Right ventricle myocardium superior (tissue), 1 donor: ENCODE results near the gene CCL20. TPM values are rescaled to one million over a fixed set of nuclear protein-coding genes. Genes with fewer than 3 reads are reported as not detected.
"Not testable (repeated sequence)": the region's sequence is repeated elsewhere in the genome, so short reads cannot be mapped to it uniquely, and the experiment has no call there.

Experiments used
- ATAC-seq: fragments of 200-7000 bp; cut with Tn5 transposase; one replicate; pipeline ENCODE4 v1.9.1; 2020; ENCODE audit warnings: mild to moderate bottlenecking; ENCODE audit not compliant: poor library complexity
- DNase-seq: peaks from one replicate; pipeline ENCODE4 v3.0.0-alpha.2; 2020
- intact Hi-C: fragments of 100-400 bp; cut with DNase I; formaldehyde crosslinking; loops from one replicate; pipeline ENCODE4 v1.11.2; 2022
- total RNA-seq: library from RNA; stranded (reverse); fragmentation: NEBNext Ultra II Directional; extraction: Animal tissue kit (Norgen Biotek cat#: 25700); gene quantifications from one replicate; pipeline ENCODE4 v1.2.1, GENCODE V29; 2021
- donor health status: DM: no; HTN: yes; CAD: no; lungs with severe emphysema.

The CCL20 gene
- total RNA-seq, 1 donor from 2014 or later, result not detected

DNA sequence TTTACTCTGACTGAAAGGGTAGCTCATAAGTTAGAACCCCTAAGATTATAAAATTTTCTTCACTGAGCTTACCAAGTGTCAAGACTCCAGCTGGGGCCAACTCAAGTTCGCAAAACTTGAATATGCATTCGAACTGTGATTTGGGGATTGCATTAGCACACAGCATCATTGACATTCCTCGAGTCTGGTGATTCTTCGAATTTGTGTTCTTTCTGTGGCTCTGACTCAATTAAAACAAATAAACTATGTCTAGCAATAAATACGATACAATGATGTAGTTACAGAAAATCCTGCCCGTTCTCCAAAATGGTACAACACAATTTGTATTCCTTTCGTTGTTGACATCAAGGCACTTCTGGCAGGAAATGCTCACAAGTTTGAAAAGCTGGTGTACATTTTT is 11.1 kb downstream of the CCL20 start:
- intact Hi-C loops, result no loop called here
- DNase-seq, result no peak
- ATAC-seq, result no peak

GRCh38 chr2:227826019-227826521 is 12.4 kb downstream of the CCL20 start:
- DNase-seq (no peak), ATAC-seq (no peak)
- intact Hi-C loops, result no loop called here

GRCh38 chr2:227826563-227826962 is 12.9 kb downstream of the CCL20 start:
- DNase-seq (no peak), ATAC-seq (no peak)
- intact Hi-C loops, result no loop called here

- ATAC-seq (no peak), DNase-seq (no peak)
- intact Hi-C loops, result no loop called here
Observed at GRCh38 chr2:227827143-227827542, 13.5 kb downstream of the CCL20 start.

DNA sequence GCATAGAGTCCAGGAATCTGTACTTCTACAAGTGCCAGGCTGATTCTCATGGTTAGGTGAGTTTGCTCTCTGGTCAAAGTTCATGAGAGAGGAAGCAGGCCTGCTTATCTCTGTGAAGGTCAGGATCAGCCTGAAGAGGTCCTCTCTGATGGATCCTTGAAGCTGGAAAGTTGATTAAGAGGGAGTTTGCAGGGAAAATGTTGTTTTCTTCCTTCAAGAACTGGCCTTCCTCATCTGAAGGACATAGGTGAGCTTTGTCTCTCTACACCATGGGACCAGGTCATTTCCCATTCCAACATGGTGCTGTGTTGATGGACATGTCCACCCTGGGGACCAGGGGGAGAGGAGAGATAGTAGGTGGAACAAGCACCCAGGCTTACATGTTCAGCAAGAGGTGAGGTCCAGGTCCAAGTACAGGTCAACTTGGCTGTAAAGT is 14.9 kb downstream of the CCL20 start:
- intact Hi-C loops, result no loop called here
- no peak for DNase-seq
- no peak for ATAC-seq

GRCh38 chr2:227829337-227829736 is 15.7 kb downstream of the CCL20 start:
- DNase-seq, result no peak
- no peak for ATAC-seq

GRCh38 chr2:227834423-227834822 is 20.8 kb downstream of the CCL20 start:
- no peak for ATAC-seq
- no peak for DNase-seq
- intact Hi-C loops, result no loop called here

More at GRCh38 chr2:227829337-227829736, 15.7 kb downstream of the CCL20 start:
- intact Hi-C loops, result no loop called here

DNA sequence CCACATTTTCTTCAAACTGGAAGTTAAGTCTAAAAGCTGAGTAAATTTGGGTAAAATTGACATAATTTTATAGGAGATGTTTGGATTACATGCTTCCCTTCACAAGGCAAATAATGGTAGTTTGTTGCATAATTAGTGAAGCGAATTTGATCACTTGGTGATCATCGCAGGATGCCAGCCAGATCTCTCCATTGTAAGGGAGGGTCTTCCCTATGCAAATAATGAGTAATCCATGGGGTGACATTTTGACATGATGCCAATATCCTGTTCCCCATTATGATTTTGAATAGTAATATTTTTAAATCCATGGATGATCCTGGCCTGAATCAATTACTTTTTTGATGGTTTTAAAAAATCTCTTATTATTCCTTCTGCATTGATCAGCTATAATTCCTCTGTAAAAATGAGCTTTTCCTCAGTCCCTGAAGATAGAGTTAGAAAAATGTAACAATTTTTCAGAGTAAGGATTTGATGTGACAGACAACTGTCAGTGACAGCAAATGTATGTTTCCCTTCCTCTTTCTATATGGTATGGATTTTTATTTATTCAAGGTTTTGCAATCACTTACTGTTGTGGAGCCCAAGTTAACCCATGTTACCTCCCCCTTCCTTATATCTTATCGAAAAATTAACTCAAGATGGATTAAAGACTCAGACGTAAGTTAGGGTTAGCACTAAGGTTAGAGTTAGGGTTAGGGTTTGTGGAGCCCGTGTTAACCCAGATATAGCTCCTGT is 21.4 kb downstream of the CCL20 start:
- intact Hi-C loops, result no loop called here
- no peak for DNase-seq
- no peak for ATAC-seq

DNA sequence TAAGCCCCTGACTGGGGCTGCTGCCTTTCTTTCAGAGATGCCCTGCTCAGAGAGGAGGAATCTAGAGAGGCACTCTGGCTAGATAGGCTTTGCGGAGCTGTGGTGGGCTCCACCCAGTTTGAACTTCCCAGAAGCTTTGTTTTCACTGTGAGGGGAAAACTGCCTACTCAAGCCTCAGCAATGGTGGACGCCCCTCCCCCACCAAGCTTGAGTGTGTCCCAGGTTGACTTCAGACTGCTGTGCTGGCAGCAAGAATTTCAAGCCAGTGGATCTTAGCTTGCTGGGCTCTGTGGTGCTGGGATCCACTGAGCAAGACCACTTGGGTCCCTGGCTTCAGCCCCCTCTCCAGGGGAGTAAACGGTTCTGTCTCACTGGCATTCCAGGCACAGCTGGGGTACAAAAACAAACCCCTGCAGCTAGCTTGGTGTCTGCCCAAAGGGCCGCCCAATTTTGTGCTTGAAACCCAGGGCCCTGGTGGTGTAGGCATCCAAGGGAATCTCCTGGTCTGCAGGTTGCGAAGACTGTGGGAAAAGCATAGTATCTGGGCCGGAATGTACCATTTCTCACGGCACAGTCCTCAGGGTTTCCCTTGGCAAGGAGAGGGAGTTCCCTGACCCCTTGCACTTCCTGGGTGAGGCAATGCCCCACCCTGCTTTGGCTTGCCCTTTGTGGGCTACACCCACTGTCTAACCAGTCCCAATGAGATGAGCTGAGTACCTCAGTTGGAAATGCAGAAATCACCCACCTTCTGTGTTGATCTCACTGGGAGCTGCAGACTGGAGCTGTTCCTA is 25.9 kb downstream of the CCL20 start:
- ATAC-seq, intact Hi-C loops, DNase-seq: not testable (repeated sequence)

- ATAC-seq (no peak), DNase-seq (no peak)
- intact Hi-C loops, result no loop called here
Observed at GRCh38 chr2:227846831-227847230, 33.2 kb downstream of the CCL20 start.

DNA sequence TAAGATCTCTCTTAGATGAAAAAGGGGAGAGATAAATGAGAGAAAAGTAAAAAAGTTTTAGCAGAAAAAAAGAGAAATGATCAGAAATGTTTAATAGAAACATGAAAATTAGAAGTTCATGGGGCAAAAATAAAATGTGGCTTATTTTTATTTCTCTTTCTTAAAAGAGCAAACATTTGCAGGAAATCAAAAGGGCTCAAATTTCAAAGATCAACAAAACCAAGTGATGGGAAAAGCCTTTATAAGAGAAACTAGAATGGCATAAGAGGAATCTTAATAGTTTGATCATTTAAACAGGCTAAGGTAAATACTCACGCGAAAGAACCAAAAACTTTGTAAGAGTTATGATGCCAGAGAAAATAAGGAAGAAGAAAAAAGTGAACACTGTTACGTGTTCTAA is 34.5 kb downstream of the CCL20 start:
- DNase-seq (no peak), ATAC-seq (no peak)
- intact Hi-C loops, result no loop called here

GRCh38 chr2:227848586-227848985 is 34.9 kb downstream of the CCL20 start:
- ATAC-seq (no peak), DNase-seq (no peak)
- intact Hi-C loops, result no loop called here

DNA sequence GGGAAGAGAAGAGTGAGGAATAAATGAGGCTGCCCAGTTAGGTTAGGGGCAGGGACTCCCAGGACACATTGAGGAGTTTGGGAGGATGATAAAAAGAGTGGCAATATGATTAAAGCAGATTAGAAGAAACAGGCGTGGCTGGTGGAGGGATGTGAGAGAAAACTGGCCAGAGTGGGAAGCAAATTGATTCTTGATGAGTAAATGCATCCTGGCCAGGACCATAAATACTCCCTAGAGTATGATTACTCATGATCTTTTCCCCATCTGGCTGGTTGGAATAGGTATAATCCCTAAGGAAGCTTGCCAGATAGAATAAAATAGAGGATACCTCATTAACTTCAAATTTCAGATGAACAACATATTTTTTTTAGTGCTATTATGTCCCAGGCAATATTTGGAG is 36.3 kb downstream of the CCL20 start:
- no peak for ATAC-seq
- intact Hi-C loops, result no loop called here
- no peak for DNase-seq

- intact Hi-C loops, result no loop called here
- ATAC-seq (no peak), DNase-seq (no peak)
Observed at GRCh38 chr2:227853204-227853629, 39.6 kb downstream of the CCL20 start.

- DNase-seq, result no peak
- no peak for ATAC-seq
- intact Hi-C loops, result no loop called here
Observed at GRCh38 chr2:227853765-227854271, 40.2 kb downstream of the CCL20 start.

- intact Hi-C loops, result no loop called here
- DNase-seq (no peak), ATAC-seq (no peak)
Observed at GRCh38 chr2:227855440-227855839, 41.8 kb downstream of the CCL20 start.

GRCh38 chr2:227856697-227857096 is 43.1 kb downstream of the CCL20 start:
- no peak for DNase-seq
- intact Hi-C loops, result no loop called here
- no peak for ATAC-seq

DNA sequence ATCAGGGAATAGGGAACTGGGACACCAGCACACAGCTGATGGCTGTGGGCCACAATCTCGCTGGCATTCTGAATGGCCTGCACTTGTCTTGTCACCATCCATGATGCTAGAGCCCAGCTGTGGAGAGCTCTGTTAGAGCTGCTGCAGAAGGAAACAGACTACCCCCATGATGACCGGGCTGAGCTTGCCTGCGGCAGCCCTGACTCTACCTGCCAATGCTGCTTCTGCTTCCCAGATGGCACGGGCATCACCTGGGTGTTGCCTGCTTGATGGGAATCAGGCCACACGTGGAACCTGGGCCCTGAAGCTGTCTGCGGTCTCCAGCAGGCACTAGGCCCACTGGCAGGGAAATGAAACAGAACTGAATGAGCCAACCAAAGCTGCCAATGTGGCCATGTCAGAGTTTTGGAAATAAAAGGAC is 46.6 kb downstream of the CCL20 start:
- DNase-seq (peak; percentile 50), ATAC-seq (no peak)
- intact Hi-C loops, result no loop called here

DNA sequence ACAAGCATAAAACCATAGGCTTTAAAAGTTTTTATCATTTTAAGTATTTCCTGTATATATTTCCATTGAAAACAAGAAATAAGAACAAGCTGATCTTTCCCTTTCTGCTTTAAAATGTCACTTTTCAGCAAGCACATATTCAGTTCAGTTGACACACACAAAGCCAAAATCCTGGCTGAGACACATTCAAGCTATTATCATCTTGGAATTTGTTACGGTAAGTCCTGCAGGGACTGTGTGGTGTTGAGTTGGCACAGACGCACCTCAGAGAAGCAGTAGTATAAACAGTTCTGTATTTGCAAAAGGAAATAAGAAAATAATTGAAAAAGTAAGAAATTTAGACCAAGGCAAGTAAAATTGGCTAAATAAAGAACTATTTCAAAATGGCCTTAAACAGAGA is 47.4 kb downstream of the CCL20 start:
- intact Hi-C loops, result no loop called here
- DNase-seq (no peak), ATAC-seq (no peak)
